Natural killer cell (primary cell): Measurements from ENCODE around the gene CDKAL1. TPM values are rescaled to one million over a fixed set of nuclear protein-coding genes. Genes with fewer than 3 reads are reported as not detected.

Source experiments
- ATAC-seq, 3 donors: fragments of 150-1000 bp in 2 of 3; fragments of 200-7000 bp in 1 of 3; cut with Tn5 transposase; 1 replicate in 1 of 3; 2 replicates in 2 of 3; pipeline ENCODE4 v1.10.0; 2021; ENCODE audit warnings: mild to moderate bottlenecking in 2 of 3, moderate library complexity in 2 of 3
- DNase-seq, 2 donors: peaks; one replicate each; pipeline versions ENCODE4 v3.0.0 to v3.0.0-alpha.2; 2013 to 2021; ENCODE audit warnings: mixed read lengths in 1 of 2
- H3K27ac ChIP-seq: one replicate; pipeline ENCODE4 v1.5.1; 2013; ENCODE audit warnings: mild to moderate bottlenecking, low read length
- H3K27me3 ChIP-seq: one replicate; pipeline ENCODE4 v1.6.1; 2013; ENCODE audit warnings: low read length; ENCODE audit not compliant: control insufficient read depth, insufficient read depth
- H3K36me3 ChIP-seq: one replicate; pipeline ENCODE4 v1.6.1; 2013; ENCODE audit warnings: low read length; ENCODE audit not compliant: control insufficient read depth, insufficient read depth
- H3K4me1 ChIP-seq: one replicate; pipeline ENCODE4 v1.6.1; 2013; ENCODE audit warnings: low read length; ENCODE audit not compliant: control insufficient read depth, insufficient read depth
- H3K4me3 ChIP-seq: one replicate; pipeline ENCODE4 v1.5.1; 2013; ENCODE audit warnings: low read length
- H3K9me3 ChIP-seq: one replicate; pipeline ENCODE4 v1.6.1; 2013; ENCODE audit warnings: low read length; ENCODE audit not compliant: control insufficient read depth, insufficient read depth
- H3K27ac Mint-ChIP-seq, 2 donors: one replicate each; pipeline ENCODE4 v1.8.0; 2022; ENCODE audit warnings: mild to moderate bottlenecking in 2 of 2, mixed read lengths in 2 of 2, moderate library complexity in 1 of 2
- H3K27me3 Mint-ChIP-seq, 2 donors: one replicate each; pipeline ENCODE4 v1.8.0; 2022; ENCODE audit warnings: low read depth in 2 of 2, mixed read lengths in 2 of 2
- H3K36me3 Mint-ChIP-seq: one replicate; pipeline ENCODE4 v1.8.0; 2022; ENCODE audit warnings: mixed read lengths
- H3K4me1 Mint-ChIP-seq, 2 donors: one replicate each; pipeline ENCODE4 v1.8.0; 2022; ENCODE audit warnings: mixed read lengths in 2 of 2
- H3K4me3 Mint-ChIP-seq: one replicate; pipeline ENCODE4 v1.8.0; 2022; ENCODE audit warnings: mild to moderate bottlenecking, moderate library complexity, mixed read lengths
- H3K9me3 Mint-ChIP-seq, 2 donors: one replicate each; pipeline ENCODE4 v1.8.0; 2022; ENCODE audit warnings: mixed read lengths in 2 of 2
- WGBS: methylation state at CpG from one replicate; pipeline ENCODE4 v1.1.7; 2013; ENCODE audit warnings: missing lambda C conversion rate; ENCODE audit not compliant: insufficient coverage; 5-methylcytosine and 5-hydroxymethylcytosine counted together
- intact Hi-C: fragments of 100-400 bp; cut with micrococcal nuclease; formaldehyde crosslinking; loops from one replicate; pipeline ENCODE4 v1.14.2; 2022
- total RNA-seq, 4 donors: library from RNA; stranded (reverse); fragments of 120-200 nt in 1 of 4; gene quantifications; one replicate each; pipeline versions ENCODE4 v1.2.3 to v1.2.4, GENCODE V29; 2013 to 2022
- TF ChIP-seq, protein P1 (sequence below): fragments of 200-600 bp; IDR thresholded peaks from one replicate; pipeline ENCODE4 v1.8.0; 2022; ENCODE audit warnings: antibody characterized with exemption

The CDKAL1 gene
- total RNA-seq, 3 donors from 2014 or later (not counting 1 experiment from before 2014, with no cell fraction given), result 26.0 to 32.8 (median 28.9) TPM

DNA sequence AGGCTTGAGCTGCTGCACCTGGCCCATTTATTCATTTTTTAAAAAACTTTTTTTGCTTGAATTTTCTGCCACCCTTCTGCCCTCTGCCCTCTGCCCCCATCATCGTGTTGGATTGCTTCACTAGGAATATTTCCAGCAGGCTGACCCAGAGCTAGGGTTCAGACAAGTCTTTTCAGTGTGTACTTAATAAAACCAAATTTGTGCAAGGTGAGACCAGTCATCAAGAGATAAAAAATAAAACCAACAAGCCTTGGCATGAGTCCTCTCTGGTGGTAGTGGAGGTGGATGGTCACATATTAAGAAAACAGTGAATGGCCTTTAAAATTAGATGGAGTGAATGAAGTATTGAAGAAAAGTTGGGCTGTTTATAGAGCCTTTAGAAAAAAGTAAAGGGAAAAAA, 239.6 kb downstream of the CDKAL1 start:
- Mint-ChIP-seq H3K9me3 (no peaks in the 10 kb centered on the region), H3K36me3 (no peaks in the 10 kb centered on the region), H3K4me1 (peaks cover 0 to 8% of the 10 kb centered on the region in 2 donors), H3K27ac (no peak overlapping the region), H3K27me3 (no peaks in the 10 kb centered on the region), H3K4me3 (no peak overlapping the region)
- Histone ChIP-seq H3K36me3 (no peaks in the 10 kb centered on the region), H3K4me3 (no peak overlapping the region), H3K4me1 (no peaks in the 10 kb centered on the region), H3K9me3 (no peaks in the 10 kb centered on the region), H3K27me3 (no peaks in the 10 kb centered on the region), H3K27ac (no peak overlapping the region)
- ATAC-seq, result no peak
- WGBS, result 82% methylated on average over 1 of the region's 1 CpG
- intact Hi-C loops, result no loop called here
- DNase-seq, result no peak
- TF ChIP-seq, protein P1, sequence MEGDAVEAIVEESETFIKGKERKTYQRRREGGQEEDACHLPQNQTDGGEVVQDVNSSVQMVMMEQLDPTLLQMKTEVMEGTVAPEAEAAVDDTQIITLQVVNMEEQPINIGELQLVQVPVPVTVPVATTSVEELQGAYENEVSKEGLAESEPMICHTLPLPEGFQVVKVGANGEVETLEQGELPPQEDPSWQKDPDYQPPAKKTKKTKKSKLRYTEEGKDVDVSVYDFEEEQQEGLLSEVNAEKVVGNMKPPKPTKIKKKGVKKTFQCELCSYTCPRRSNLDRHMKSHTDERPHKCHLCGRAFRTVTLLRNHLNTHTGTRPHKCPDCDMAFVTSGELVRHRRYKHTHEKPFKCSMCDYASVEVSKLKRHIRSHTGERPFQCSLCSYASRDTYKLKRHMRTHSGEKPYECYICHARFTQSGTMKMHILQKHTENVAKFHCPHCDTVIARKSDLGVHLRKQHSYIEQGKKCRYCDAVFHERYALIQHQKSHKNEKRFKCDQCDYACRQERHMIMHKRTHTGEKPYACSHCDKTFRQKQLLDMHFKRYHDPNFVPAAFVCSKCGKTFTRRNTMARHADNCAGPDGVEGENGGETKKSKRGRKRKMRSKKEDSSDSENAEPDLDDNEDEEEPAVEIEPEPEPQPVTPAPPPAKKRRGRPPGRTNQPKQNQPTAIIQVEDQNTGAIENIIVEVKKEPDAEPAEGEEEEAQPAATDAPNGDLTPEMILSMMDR, result no peak

DNA sequence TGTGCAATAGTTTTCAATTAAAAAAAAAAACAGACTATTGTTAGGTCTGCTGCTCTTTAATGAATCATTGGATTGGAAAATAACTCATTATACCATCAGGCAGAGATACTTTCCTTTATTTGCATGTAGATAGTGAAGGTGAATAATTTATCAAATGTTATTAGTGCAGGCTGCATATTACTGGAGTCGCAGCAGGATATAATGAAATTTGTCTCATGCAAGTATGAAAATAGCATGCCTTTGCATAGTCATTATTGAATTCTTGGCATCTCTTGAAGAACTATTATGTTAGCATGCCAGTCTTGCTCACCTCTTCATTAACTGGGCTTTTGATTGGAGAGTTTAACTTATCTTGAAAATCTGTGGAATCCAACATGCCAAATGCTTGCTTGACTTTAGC, 241.7 kb downstream of the CDKAL1 start:
- Histone ChIP-seq H3K27ac (no peak overlapping the region), H3K4me3 (no peak overlapping the region), H3K36me3 (peaks cover under 1% of the 10 kb centered on the region), H3K27me3 (no peaks in the 10 kb centered on the region), H3K9me3 (no peaks in the 10 kb centered on the region), H3K4me1 (no peaks in the 10 kb centered on the region)
- intact Hi-C loops, result no loop called here
- no peak overlapping the region for H3K27ac Mint-ChIP-seq
- H3K9me3 Mint-ChIP-seq, result no peaks in the 10 kb centered on the region
- DNase-seq (no peak), ATAC-seq (no peak)
- 100% methylated on average over 1 of the region's 1 CpG for WGBS
- no peak overlapping the region for H3K4me3 Mint-ChIP-seq
- H3K27me3 Mint-ChIP-seq, result no peaks in the 10 kb centered on the region
- peaks cover 0 to 4% of the 10 kb centered on the region in 2 donors for H3K4me1 Mint-ChIP-seq
- H3K36me3 Mint-ChIP-seq, result no peaks in the 10 kb centered on the region
- TF ChIP-seq, protein P1, result no peak

DNA sequence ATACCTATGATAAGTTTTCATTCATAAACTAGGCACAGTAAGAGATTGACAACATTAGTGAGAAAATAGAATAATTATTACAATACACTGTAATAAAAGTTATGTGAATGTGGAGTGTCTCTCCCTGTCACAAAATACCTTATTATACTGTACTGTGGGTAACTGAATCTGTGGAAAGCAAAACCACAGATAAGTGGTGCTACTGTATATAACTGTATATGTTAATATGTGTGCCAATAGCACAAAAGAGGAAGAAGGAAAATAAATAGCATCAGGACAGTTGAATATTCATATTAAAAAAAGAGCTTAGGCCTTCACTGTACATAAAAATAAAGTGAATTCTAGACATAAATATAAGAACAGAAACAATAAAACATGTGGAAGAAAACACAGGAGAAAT, 243.5 kb downstream of the CDKAL1 start:
- H3K4me3 Mint-ChIP-seq, result no peak overlapping the region
- Histone ChIP-seq H3K9me3 (no peaks in the 10 kb centered on the region), H3K4me3 (no peak overlapping the region), H3K27ac (no peak overlapping the region), H3K4me1 (no peaks in the 10 kb centered on the region), H3K36me3 (peaks cover 3% of the 10 kb centered on the region), H3K27me3 (no peaks in the 10 kb centered on the region)
- H3K27me3 Mint-ChIP-seq, result no peaks in the 10 kb centered on the region
- TF ChIP-seq, protein P1, result no peak
- DNase-seq (no peak), ATAC-seq (no peak)
- H3K4me1 Mint-ChIP-seq, result no peaks in the 10 kb centered on the region
- no peaks in the 10 kb centered on the region for H3K9me3 Mint-ChIP-seq
- H3K36me3 Mint-ChIP-seq, result peaks cover 5% of the 10 kb centered on the region
- H3K27ac Mint-ChIP-seq, result no peak overlapping the region
- intact Hi-C loops, result no loop called here

DNA sequence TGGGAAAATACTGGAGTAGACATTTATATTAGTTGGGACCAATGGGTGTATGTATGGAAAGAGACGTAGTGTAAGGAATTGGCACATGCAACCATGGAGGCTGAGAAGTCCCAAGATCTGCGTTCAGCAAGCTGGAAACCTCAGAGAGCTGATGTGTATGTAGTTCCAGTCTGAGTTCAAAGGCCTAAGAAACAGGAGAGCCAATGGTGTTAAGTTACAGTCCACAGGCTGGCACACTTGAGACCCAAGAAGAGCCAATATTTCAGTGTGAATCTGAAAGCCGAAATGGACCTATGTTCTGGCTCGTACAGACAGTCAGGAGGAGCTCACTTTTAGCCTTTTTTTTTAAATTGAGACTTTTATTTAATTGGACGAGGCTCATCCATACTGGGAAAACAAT, 244.2 kb downstream of the CDKAL1 start:
- WGBS, result over 99% methylated on average over 5 of the region's 5 CpGs
- Mint-ChIP-seq H3K27ac (no peak overlapping the region), H3K27me3 (no peaks in the 10 kb centered on the region), H3K4me3 (no peak overlapping the region), H3K36me3 (peaks cover 5% of the 10 kb centered on the region), H3K9me3 (no peaks in the 10 kb centered on the region), H3K4me1 (no peaks in the 10 kb centered on the region)
- peaks cover 4% of the 10 kb centered on the region for H3K36me3 ChIP-seq
- H3K9me3 ChIP-seq, result no peaks in the 10 kb centered on the region
- TF ChIP-seq, protein P1, result no peak
- no peaks in the 10 kb centered on the region for H3K27me3 ChIP-seq
- DNase-seq, result no peak
- H3K4me1 ChIP-seq, result no peaks in the 10 kb centered on the region
- H3K27ac ChIP-seq, result no peak overlapping the region
- no peak for ATAC-seq
- no peak overlapping the region for H3K4me3 ChIP-seq
- intact Hi-C loops, result no loop called here
